HepG2 (cell line): ENCODE data around the gene ERF. TPM values are rescaled to one million over a fixed set of nuclear protein-coding genes. Genes with fewer than 3 reads are reported as not detected.
A peak's percentile ranks its signal among the peaks of the same experiment; 100 is the strongest.

Experiments
- FOXO1 ChIP-seq: sonication (generic); formaldehyde crosslinking; IDR thresholded peaks from 2 replicates; pipeline ENCODE4 v1.4.0; 2020; ENCODE audit warnings: missing genetic modification reagents
- MLXIP ChIP-seq: sonication (generic); formaldehyde crosslinking; IDR thresholded peaks from 2 replicates; pipeline ENCODE4 v1.9.0; 2021; ENCODE audit warnings: missing genetic modification reagents, borderline replicate concordance
- ONECUT2 ChIP-seq: sonication (generic); formaldehyde crosslinking; IDR thresholded peaks from 2 replicates; pipeline ENCODE4 v1.4.0; 2020; ENCODE audit warnings: missing genetic modification reagents
- RFXAP ChIP-seq: sonication (generic); formaldehyde crosslinking; IDR thresholded peaks from 2 replicates; pipeline ENCODE4 v1.4.0; 2020; ENCODE audit warnings: missing genetic modification reagents, borderline replicate concordance
- SIX4 ChIP-seq: sonication (generic); formaldehyde crosslinking; IDR thresholded peaks from 2 replicates; pipeline ENCODE4 v1.4.0; 2020; ENCODE audit warnings: missing genetic modification reagents
- TIGD3 ChIP-seq: sonication (generic); formaldehyde crosslinking; IDR thresholded peaks from 2 replicates; pipeline ENCODE4 v1.5.1; 2020; ENCODE audit warnings: mild to moderate bottlenecking, missing genetic modification reagents, borderline replicate concordance
- TSC22D2 ChIP-seq: sonication (generic); formaldehyde crosslinking; IDR thresholded peaks from 2 replicates; pipeline ENCODE4 v1.5.1; 2020; ENCODE audit warnings: missing genetic modification reagents, mild to moderate bottlenecking, borderline replicate concordance
- ZBTB40 ChIP-seq, 2 experiments: fragments of 450-650 bp in 1 of 2; sonication (generic) in 1 of 2; formaldehyde crosslinking in 1 of 2; IDR thresholded peaks; 2 replicates each; pipeline versions ENCODE4 v1.6.1 to v1.8.0; 2016 to 2022; ENCODE audit warnings: antibody characterized with exemption in 1 of 2, mild to moderate bottlenecking in 1 of 2, missing genetic modification reagents in 1 of 2
- ZFP36 ChIP-seq: fragments of 150-350 bp; IDR thresholded peaks from 2 replicates; pipeline ENCODE4 v1.6.1; 2018; ENCODE audit warnings: borderline replicate concordance, low read length, low read depth; ENCODE audit not compliant: partially characterized antibody
- ZNF138 ChIP-seq: sonication (generic); formaldehyde crosslinking; IDR thresholded peaks from 2 replicates; pipeline ENCODE4 v1.5.0; 2020; ENCODE audit warnings: mild to moderate bottlenecking, low read depth, missing genetic modification reagents
- ZNF850 ChIP-seq: sonication (generic); formaldehyde crosslinking; conservative IDR thresholded peaks from 2 replicates; pipeline ENCODE4 v1.9.0; 2021; ENCODE audit warnings: mild to moderate bottlenecking, missing genetic modification reagents
- polyA plus RNA-seq, 8 experiments: library from polyadenylated mRNA; depleted of rRNA in 3 of 8; stranded (reverse) in 7 of 8; unstranded in 1 of 8; fragments of >200 nt; fragmentation: Illumina TruSeq in 4 of 8; extraction: Trizol in 4 of 8; gene quantifications; 2 replicates each; pipeline versions ENCODE4 v1.2.1 to v1.2.3, GENCODE V29; 2011 to 2016; ENCODE audit warnings: low read depth in 4 of 8, missing spikeins in 1 of 8, mixed read lengths in 1 of 8; ENCODE audit not compliant: insufficient read depth in 1 of 8
- total RNA-seq, 5 experiments: library from RNA; depleted of rRNA; stranded (reverse); fragments of >200 nt; fragmentation: Illumina TruSeq; extraction: Trizol; gene quantifications; 2 replicates each; pipeline ENCODE4 v1.2.3, GENCODE V29; 2016; ENCODE audit warnings: low read depth in 1 of 5
- TF ChIP-seq, protein P1 (sequence below): sonication (generic); formaldehyde crosslinking; IDR thresholded peaks from 2 replicates; pipeline ENCODE4 v1.5.0; 2020; ENCODE audit warnings: missing genetic modification reagents

Gene ERF
- total and polyA plus RNA-seq, 2 of the 13 experiments (the other 11 are each of a cell fraction or from before 2014, with no cell fraction given): 67.1 to 69.9 TPM

- TF ChIP-seq TIGD3 (CRISPR knock-in tag): no peak
- peak; percentile 52; the same call in 1 of the 2 replicates for TF ChIP-seq RFXAP (CRISPR knock-in tag)
- 0 out of 2 replicates have a peak, but pooled peaks have one; percentile 4 for TF ChIP-seq FOXO1 (CRISPR knock-in tag)
- no peak for TF ChIP-seq SIX4 (CRISPR knock-in tag)
- TF ChIP-seq TSC22D2 (CRISPR knock-in tag): no peak; the same call in 1 of the 2 replicates
- TF ChIP-seq, protein P1, sequence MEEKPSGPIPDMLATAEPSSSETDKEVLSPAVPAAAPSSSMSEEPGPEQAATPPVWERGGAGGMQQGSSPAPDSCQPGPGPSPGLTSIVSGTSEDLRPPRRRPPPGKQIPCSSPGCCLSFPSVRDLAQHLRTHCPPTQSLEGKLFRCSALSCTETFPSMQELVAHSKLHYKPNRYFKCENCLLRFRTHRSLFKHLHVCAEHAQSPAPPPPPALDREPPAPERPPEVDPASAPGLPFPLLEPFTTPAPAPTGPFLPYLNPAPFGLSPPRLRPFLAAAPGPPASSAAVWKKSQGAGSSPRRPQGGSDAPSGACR (CRISPR knock-in tag): peak; percentile 53
- TF ChIP-seq ZNF138: no peak
- TF ChIP-seq ONECUT2 (CRISPR knock-in tag): no peak
- TF ChIP-seq ZNF850 (CRISPR knock-in tag): no peak
- no peak for TF ChIP-seq ZBTB40 (IDR thresholded peaks at IDR 0.05)
- TF ChIP-seq ZBTB40 (CRISPR knock-in tag; IDR thresholded peaks at IDR 0.05): no peak
- TF ChIP-seq MLXIP (CRISPR knock-in tag): no peak
- TF ChIP-seq ZFP36: no peak
These were observed 37.1 kb downstream of the ERF start, which contains the start of gene DEDD2 (continued) for GRCh38 chr19:42217520-42218437.
